RPMI7951 (cell line): ENCODE data around the gene NPL. TPM values are rescaled to one million over a fixed set of nuclear protein-coding genes. Genes with fewer than 3 reads are reported as not detected.
A peak's percentile ranks its signal among the peaks of the same experiment; 100 is the strongest.

Experiments used
- DNase-seq: peaks from one replicate; pipeline ENCODE4 v3.0.0-alpha.2; 2012; ENCODE audit warnings: low read depth
- total RNA-seq: library from RNA; depleted of rRNA; stranded (reverse); fragments of >200 nt; shearing (Covaris generic); gene quantifications from 2 replicates; pipeline ENCODE4 v1.2.3, GENCODE V29; 2014

Gene NPL
- total RNA-seq, 1 experiment from 2014 or later: 2.6 TPM

DNA sequence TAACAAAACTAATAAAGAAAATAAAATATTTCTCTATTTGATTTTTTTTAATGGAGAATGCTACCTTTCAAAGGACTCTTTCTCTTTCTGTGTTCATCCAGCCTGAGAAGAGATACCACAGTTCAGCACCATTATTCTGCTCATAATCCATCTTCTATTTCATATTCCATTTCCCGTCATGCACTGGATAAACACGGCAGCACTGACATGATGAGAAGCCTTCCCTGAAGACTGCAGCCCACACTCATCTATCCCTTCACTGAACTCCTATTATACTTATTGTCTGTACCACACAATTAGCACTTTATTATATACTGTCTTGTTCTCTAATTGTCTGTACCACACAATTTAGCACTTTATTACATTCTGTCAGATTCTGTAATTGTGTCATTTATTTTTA is 10.7 kb upstream of the NPL start:
- no peak for DNase-seq

DNA sequence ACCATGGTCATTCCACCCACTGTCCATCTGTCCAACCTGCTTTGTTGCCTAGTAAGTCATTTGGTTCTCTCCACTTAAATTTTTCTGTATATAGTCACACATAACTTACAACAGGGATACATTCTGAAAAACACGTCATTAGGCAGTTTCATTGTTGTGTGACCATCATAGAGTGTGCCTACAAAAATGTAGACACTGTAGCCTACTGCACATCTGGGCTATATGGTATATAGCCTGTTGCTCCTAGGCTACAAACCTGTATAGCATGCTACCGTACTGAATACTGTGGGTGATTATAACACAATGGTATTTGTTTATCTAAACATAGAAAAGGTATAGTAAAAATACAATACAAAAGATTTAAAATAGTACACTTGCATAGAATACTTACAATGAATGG is 10.0 kb upstream of the NPL start:
- no peak for DNase-seq

DNA sequence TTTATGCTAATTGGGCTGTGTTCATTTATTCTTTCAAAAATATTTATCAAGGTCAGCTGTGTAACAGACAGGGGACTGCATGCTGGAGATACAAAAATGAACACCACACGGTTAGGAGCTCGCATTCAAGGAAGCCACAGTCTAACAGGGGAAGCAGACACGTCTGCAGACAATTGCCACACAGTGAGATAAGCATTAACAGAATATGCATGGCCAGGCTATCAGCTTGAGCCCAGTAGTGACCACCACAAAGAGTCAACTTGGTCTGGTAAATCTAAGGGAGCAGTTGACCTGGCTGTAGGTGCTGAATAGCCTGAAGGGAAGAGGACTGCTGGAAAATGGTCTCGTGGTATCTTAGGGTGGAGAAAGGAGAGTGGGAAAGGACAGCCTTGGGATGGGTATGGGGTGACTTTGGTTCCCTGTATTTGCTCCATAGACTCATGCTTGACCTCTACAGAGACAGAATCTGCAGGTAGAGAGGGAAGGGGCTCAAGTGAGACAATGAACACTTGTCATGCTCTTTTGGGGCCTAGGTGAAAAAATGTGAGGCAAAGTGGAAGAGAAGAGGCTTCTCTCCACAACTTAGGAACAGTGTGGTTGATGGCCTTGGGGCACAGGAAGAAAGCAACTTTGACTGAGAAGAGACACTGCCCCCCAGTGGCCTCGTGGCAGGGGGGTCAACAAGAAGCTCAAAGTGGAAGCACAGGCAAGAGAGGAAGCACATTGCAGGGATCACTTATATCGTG is 7.6 kb upstream of the NPL start:
- DNase-seq: peak; percentile 59

DNA sequence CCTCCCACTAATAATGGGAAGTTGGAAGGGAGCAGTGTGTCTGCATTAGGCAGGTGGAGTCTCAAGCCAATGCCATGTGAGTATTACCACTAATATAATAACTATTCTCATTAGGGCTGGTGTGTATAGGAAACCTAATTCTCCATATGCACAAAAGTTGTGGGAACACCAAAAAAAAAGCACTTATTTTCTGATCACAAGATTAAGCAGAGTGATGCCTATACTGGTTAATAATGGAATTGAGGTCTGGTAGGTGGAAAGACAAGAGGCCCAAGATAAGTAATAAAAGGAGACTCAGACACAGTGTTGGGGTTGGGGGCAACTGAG is 7.0 kb upstream of the NPL start:
- DNase-seq: no peak

DNA sequence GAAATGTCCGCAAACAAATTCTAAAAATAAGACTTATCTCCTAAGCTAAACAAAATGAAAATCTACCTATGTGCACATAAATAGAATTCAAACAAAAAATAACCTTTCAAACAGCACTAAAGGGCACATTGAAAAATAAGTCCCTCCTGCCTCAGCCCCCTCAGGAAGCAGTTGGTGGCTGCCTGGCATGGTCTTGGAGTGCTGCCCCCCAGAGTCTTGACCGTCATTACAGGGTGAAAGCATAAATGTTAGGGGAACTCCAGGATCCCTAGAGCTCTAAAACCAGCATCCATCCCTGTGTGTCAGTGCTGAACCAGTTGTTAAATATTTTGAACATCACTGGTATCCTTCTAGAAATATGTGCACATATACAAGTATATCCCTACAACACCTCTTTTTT is 6.5 kb upstream of the NPL start:
- DNase-seq: no peak

DNA sequence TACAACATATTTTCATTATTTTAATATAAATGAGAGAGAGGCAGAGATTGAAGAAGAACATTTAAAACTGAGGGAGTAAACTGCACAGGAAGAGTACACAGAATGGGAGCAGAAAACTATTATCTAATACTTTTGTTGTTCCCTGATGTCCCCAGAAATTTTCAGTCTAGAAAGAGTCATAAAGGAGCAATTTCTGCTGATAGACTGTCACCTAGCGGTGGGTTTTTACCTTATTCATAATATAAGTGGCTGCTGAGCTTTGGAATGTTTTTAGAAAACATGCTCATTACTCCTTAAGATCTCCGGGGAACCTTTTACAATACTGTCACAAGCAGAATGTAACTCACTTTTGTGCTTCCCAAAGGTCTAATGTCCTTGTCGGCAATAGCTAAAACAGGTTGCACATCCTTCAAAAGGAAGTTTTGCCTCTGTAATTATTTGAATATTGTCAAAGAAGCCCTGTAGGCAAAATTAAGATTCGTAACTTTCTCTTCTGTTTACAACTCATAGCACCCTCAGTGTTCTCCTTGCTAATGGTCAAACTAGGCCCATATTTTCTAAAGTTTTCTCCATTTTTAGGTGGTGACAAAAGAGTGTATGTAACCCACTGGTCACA is 4.9 kb upstream of the NPL start:
- DNase-seq: peak; percentile 51

DNA sequence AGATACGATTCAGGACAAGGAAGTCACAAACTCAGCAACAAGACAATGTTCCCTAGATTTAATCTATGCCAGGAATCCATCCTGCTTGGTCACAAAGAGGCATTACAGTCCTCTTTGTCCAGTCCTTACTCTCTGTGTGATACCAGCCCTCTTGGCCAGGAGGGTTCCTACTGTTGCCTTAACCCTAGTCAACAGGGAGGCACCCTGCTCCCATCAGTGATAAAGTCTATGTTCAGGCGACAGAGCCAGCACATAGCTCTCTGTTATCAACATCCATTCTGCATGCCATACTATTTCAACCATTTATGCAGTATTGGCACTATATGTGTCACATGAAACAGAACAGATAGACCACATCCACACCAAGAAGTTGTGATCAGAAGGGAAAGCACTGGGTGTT is 4.4 kb upstream of the NPL start:
- DNase-seq: no peak

DNA sequence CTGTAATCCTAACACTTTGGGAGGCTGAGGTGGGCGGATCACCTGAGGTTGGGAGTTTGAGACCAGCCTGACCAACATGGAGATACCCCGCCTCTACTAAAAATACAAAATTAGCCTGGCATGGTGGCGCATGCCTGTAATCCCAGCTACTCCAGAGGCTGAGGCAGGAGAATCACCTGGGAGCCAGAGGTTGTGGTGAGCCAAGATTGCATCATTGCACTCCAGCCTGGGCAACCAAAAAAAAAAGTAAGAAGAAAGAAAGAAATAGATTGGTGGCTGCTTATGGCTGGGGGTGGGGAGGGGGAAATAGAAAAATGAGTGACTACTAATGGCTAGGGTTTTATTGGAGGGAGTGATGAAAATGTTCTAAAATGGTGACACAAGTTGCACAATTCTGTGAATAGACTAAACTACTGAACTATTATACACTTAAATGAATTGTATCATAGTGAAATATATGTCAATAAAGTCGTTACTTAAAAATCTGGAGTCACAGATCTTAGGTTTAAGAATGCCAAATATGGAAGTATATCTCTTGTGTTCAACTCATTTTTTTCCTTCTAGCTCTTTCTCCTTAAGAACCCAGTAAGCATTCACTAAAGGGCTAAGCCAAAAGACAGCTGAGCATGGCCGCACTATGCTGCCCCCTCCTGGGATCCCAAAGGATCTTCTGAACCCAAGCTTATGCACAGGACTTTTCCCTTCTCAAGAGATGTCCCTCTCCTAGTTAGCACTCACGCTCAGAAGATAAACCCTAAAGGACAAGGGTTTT is 3.2 kb upstream of the NPL start:
- peak; percentile 58 for DNase-seq

DNA sequence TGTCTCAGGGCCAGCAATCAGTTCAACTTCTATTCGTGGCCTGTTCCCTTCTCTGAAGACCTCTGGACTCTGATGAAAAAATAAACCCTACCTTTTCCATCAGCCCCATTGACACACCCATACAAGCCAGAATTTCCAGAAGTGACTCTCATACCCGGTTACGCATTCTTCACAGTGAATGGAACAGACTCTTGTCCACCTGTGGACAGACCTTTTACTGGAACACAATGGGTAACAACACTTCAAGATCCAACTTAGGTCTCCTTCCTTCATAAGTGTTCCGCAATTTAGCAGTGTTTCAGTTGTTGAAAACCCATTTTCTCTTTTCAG is 2.6 kb upstream of the NPL start:
- DNase-seq: no peak

DNA sequence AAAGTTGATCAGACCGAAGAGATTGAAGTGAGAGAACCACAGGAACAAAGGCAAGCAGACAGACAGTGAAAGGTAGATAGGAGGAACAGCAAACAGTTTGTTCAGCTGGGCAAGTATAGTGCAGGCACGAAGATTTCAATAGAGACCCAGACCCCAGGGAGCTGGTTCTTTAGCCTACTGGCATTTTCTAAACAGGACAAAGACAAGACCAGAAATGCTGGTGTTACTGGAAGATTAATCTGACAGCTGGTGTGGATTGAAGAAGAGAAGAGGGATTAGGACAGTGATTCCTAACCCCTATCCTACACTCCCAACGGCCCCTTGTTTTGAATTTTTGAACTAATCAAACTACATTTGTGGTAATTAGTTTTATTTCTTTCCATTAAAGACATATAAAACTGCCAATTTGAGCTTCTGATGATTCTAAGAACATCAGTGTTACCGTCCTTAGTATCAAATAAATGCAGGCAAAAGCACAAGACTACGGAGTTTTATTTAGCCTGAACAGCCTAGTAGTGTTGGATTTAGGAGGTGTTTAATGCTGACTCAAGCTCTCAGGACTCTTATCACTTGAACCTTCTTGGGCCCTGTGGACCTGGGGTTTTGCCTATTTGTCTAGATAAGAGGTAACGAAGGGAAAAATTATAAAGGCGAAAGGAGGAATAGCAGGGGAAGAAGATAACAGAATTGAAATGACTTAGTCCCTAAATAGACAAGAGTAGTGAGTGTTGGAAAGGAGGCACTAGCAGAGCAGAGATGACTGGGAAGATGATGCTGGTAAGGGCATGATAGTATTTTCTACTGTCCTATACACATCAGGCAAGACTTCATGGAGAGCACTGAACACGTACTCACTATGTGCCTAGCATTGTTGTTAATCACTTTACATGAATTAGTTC is 2.0 kb downstream of the NPL start:
- DNase-seq: no peak

DNA sequence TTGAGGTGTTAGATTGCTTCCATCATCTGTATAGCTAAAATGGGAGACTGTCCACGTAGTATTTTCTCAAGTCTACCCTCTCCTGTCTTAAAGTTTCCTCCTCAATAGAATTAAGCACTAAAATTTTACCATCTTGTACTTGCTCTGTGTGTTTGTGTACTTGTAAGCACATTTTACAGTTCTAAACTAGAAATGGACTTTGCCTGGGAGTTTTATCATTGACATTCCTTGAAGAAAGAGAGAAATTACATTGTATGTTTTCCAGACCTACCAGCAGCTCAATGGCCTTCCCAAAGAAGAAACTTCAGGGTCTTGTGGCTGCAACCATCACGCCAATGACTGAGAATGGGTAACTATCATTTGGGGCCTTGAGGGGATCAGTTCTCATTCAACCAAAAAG is 4.5 kb downstream of the NPL start:
- no peak for DNase-seq

DNA sequence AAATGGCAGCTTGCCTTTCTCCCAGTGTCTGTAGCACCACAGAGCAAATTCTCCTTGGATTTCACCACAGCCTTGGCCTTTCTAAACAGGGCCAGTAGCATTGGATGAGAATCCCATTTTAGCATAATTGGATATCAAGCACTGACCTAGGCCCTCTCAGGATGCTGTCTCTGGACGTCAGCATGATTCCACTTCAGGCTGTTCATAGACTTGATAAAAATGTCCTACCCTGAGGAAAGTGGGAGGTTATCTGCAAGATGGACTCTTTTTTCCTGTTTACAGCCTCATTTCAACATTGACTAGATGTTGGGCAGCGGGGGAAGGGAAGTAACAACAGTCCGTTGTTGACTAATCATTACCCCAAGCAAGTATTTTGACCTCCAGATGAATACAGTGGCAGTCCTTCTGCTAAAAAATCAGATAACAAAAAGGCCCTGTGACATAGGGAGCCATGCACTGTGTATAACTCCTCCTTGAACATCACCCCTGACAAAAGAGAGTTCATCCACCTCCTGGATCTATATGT is 5.2 kb downstream of the NPL start:
- DNase-seq: no peak

DNA sequence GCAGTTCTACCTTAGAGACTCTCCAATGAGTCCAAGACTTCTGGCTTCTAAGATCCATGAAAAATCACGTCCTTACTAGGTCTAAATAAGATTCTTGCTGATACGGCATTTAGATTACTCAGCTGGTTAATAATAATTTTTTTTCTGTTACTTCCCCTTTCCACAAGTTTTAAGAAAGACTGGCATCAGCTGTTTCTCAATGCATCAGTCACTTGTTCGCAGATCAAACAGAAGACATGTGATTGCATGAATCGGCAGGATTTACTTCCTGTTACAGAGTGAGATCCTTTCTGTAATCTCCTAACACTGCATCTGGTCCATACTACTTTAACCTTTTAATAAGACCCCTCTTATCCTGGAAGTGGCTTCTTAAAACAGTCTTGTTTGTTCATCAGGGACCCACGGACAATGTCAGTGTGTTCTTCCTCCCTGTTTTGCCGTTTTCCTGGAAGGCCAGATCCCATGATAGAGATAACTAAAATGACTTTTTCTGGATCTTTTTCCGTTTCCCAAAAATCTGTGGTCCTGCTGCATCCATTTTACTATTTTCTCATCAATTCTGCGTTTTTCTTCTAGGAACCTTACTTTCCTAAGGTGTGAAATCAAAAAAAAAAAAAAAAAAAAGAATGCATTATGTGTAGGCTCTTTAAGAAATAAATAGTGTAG is 6.1 kb downstream of the NPL start:
- DNase-seq: no peak

DNA sequence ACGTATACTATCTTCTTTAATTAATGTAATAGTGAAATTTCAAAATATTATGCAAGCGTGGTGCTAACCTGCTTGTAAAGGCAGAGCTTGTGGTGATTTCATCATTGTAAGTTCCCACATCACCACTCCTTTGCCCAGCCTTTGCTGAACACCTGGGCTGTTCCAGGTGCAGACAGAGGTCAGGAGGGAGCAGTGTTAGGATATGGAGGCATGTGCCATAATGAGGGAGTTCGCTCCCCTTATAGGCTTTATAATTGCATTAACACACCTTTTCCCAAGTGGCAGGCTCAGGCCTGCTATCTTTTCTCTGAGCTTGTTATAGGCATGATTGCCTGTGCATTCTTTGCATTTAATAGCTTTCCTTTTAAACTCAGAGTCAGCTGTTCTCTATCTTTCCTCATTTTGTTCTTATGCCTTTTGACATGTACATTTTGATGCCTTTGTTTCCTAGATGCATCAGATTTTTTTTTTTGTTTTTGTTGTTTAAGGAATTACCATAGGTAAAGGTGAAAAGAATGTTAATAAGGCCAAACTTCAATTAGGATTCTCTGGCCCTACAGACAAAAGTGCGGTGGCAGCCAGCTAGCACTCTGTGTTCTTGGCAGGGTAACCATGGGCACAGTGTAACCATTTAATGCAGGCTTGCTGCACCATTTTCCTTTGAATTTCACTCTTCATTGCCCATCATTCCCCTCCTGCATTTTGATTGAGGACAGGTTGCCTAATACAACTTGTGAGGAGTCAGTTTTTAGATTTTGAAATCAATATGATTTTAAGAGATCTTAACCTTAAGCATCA is 12.6 kb downstream of the NPL start:
- DNase-seq: no peak

DNA sequence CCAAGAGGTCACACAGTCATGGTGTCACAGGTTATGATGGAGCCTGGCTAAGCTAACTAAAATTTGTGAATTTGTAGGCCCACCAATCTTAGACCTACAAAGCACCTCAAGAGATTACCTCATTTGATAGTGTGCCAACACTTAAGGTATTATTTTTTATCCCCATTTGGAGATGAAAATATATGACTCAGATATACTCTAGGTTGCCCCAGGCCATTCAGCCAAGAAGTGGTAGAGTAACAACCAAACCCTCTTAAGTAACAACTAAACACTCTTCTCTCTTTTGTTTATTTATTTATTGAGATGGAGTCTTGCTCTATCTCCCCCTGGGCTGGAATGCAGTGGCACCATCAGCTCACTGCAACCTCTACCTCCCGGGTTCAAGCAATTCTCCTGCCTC is 14.3 kb downstream of the NPL start:
- DNase-seq: peak; percentile 16

DNA sequence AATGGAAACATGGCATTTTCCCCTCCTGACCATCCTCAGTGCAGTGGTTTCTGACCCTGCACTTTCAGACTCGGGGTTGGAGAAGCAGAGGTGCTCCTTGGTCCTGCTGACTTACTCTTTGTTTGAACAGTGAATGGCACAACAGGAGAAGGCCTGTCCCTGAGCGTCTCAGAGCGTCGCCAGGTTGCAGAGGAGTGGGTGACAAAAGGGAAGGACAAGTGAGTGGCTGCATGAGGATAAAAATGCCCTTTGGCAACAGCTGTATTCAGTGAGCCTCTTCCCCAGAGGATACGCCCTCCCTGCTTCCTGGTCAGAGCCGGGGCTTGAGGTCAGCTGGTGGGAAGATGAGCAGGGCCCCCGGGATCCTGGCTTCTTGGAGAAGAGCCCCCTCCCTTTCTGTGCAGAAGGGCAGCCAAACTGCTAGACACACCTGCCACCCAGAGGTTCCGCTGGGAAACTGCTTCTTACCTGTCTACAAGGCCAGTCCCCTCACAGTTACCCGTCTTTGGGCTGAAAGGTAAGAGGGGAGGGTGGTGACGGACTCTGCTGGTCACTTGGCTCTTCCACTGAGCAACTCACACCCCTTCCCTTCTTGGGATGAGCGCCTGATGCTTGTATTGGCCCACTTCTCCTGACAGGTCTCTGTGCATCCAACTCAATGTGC is 16.6 kb downstream of the NPL start:
- no peak for DNase-seq

DNA sequence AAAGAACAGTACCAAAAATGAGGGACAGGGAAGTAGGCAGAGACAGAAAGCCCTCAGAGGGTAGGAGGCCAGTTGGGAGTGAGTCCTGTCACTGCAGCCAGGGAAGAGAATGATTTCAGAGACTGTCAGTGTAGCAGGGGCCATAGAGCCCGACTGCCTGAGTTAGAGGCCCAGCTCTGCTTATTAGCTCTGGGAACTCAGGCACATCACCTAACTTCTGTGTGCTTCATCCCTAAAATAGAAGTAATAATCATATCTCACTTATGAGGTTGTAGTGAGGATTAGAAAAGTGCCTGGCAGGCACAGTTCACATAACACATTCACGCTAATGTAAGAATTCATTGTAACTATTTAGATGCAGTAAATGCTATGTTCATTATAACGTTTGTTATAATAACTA is 18.3 kb downstream of the NPL start:
- no peak for DNase-seq

DNA sequence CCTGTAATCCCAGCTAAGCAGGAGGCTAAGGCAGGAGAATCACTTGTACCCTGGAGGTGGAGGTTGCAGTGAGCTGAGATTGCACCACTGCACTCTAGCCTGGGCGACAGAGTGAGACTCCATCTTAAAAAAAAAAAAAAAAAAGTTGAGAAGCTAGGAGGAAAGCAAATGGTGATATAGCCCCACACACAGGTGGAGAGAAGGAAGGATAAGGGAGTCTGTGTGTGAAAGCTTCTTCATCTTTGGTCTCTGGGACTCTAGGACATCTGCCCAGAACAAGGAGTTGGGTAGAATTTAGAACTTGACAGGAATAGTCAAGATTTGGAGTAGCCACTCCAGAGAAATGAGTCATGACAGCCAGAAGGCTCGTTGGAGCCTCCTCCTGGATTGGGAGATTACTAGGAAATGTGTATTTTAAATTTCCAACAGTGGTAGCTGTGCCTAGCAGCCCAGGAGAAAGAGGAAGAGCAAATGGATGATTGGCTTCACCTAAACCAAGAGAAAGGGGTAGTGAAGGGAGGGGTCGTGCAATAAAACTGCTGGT is 19.9 kb downstream of the NPL start:
- DNase-seq: peak; percentile 36

DNA sequence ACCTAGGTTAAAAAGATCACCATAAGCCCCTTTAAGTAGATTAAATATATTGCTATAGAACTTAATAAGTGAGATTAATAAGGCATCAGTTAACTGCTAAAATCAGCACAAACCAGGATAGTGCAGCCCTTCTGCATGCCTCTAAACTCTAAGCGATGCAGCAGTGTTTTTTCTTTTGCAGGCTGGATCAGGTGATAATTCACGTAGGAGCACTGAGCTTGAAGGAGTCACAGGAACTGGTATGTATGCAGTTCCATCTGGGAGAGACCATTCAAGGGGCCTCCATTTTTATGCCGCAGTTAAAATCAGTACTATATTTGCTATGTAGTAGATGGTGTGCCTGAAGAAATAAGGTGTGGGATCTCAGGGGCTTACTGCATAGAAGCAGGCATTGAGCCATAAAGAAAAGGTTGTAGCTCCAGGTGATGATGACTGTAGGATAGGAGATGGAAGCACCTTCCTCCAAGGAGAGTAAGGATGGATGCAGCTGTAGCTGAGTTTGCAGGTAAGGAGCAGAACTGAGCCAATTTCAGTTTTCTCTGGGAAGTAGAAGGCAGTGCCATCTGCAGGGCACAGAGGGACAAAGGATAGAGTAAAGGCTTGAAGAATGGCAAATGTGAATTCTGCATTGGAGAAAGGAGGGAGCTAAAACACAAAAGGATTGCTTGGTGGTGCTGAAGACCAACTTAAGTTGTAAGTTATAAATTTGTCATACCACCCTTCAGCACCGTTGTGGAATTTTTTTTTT is 22.6 kb downstream of the NPL start:
- DNase-seq: no peak
